Esophagus squamous epithelium (tissue), 4 donors: ENCODE measurements around the gene DAPK1.

Experiments
- POLR2A ChIP-seq, 4 donors: fragments of 450-650 bp; IDR thresholded peaks; one replicate each; pipeline ENCODE4 v1.6.1; 2017; ENCODE audit warnings: antibody characterized with exemption in 4 of 4, mild to moderate bottlenecking in 4 of 4, moderate library complexity in 3 of 4
- TF ChIP-seq, protein P1 (sequence below), 6 experiments: fragments of 450-650 bp in 4 of 6; fragments of 200-600 bp in 2 of 6; sonication (generic) in 2 of 6; IDR thresholded peaks; one replicate each; pipeline ENCODE4 v1.5.1; 2016 to 2019; ENCODE audit warnings: antibody characterized with exemption in 6 of 6, mild to moderate bottlenecking in 4 of 6, moderate library complexity in 4 of 6

GRCh38 chr9:87710443-87710842 lies 212.8 kb downstream of the DAPK1 start:
- TF ChIP-seq, protein P1, sequence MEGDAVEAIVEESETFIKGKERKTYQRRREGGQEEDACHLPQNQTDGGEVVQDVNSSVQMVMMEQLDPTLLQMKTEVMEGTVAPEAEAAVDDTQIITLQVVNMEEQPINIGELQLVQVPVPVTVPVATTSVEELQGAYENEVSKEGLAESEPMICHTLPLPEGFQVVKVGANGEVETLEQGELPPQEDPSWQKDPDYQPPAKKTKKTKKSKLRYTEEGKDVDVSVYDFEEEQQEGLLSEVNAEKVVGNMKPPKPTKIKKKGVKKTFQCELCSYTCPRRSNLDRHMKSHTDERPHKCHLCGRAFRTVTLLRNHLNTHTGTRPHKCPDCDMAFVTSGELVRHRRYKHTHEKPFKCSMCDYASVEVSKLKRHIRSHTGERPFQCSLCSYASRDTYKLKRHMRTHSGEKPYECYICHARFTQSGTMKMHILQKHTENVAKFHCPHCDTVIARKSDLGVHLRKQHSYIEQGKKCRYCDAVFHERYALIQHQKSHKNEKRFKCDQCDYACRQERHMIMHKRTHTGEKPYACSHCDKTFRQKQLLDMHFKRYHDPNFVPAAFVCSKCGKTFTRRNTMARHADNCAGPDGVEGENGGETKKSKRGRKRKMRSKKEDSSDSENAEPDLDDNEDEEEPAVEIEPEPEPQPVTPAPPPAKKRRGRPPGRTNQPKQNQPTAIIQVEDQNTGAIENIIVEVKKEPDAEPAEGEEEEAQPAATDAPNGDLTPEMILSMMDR (IDR thresholded peaks at IDR 0.05) = no peak
- TF ChIP-seq POLR2A (IDR thresholded peaks at IDR 0.05) = no peak
